K562 (cell line): ENCODE measurements around the gene PRR7. TPM values are rescaled to one million over a fixed set of nuclear protein-coding genes. Genes with fewer than 3 reads are reported as not detected.

Experiments
- ATF3 ChIP-seq, 2 experiments: fragments of 450-650 bp in 1 of 2; sonication (generic) in 1 of 2; formaldehyde crosslinking in 1 of 2; IDR thresholded peaks in 1 of 2; conservative IDR thresholded peaks in 1 of 2; 2 replicates each; pipeline versions ENCODE4 v1.6.1 to v1.8.1; 2016 to 2023; ENCODE audit warnings: mild to moderate bottlenecking in 2 of 2, moderate library complexity in 2 of 2, inconsistent platforms in 1 of 2, missing genetic modification reagents in 1 of 2
- BACH1 ChIP-seq: fragments of 200-800 bp; sonication (Bioruptor generic); IDR thresholded peaks from 2 replicates; pipeline ENCODE4 v1.6.1; 2016; ENCODE audit warnings: missing genetic modification characterization, missing compliant biosample characterization
- CXXC5 ChIP-seq: fragments of 250-450 bp; sonication (Bioruptor Pico); IDR thresholded peaks from 2 replicates; pipeline ENCODE4 v1.8.0; 2022; ENCODE audit warnings: inconsistent platforms, mild to moderate bottlenecking, moderate library complexity
- E2F6 ChIP-seq, 2 experiments: IDR thresholded peaks; 2 replicates each; pipeline ENCODE4 v1.6.1; 2011; ENCODE audit warnings: borderline replicate concordance in 1 of 2, control low read depth in 1 of 2, low read depth in 1 of 2, low read length in 1 of 2, mild to moderate bottlenecking in 1 of 2, mixed read lengths in 1 of 2, moderate library complexity in 1 of 2; ENCODE audit not compliant: insufficient read depth in 1 of 2, insufficient read length in 1 of 2, poor library complexity in 1 of 2, severe bottlenecking in 1 of 2; ENCODE audit errors: extremely low read depth in 1 of 2
- ETS2 ChIP-seq: IDR thresholded peaks from 2 replicates; pipeline ENCODE4 v1.6.1; 2016; ENCODE audit warnings: borderline replicate concordance, missing genetic modification characterization, mild to moderate bottlenecking, moderate library complexity, missing compliant biosample characterization; ENCODE audit not compliant: poor library complexity, severe bottlenecking
- ETV1 ChIP-seq: fragments of 450-650 bp; conservative IDR thresholded peaks from 2 replicates; pipeline ENCODE4 v1.6.1; 2016; ENCODE audit warnings: missing genetic modification characterization, control low read depth, low read depth, missing compliant biosample characterization
- KLF6 ChIP-seq: fragments of 250-450 bp; sonication (Bioruptor Pico); IDR thresholded peaks from 2 replicates; pipeline ENCODE4 v1.4.0; 2020; ENCODE audit warnings: mild to moderate bottlenecking, moderate library complexity, borderline replicate concordance
- LCOR ChIP-seq: sonication (generic); formaldehyde crosslinking; IDR thresholded peaks from 2 replicates; pipeline ENCODE4 v1.8.0; 2022; ENCODE audit warnings: mild to moderate bottlenecking, missing genetic modification reagents
- NFIC ChIP-seq: fragments of 450-650 bp; IDR thresholded peaks from 2 replicates; pipeline ENCODE4 v1.6.1; 2017; ENCODE audit warnings: mild to moderate bottlenecking, inconsistent platforms
- POLR2G ChIP-seq: fragments of 200-400 bp; formaldehyde crosslinking; IDR thresholded peaks from 2 replicates; pipeline ENCODE4 v1.6.1; 2017; ENCODE audit warnings: low read depth, mild to moderate bottlenecking, antibody characterized with exemption, low read length, moderate library complexity
- RB1 ChIP-seq: fragments of 450-650 bp; IDR thresholded peaks from 2 replicates; pipeline ENCODE4 v1.6.1; 2017; ENCODE audit warnings: low read depth, mild to moderate bottlenecking
- RERE ChIP-seq: sonication (generic); formaldehyde crosslinking; IDR thresholded peaks from 2 replicates; pipeline ENCODE4 v1.8.0; 2023; ENCODE audit warnings: missing genetic modification reagents, mild to moderate bottlenecking, borderline replicate concordance
- SIRT6 ChIP-seq: IDR thresholded peaks from one replicate; pipeline ENCODE4 v1.6.1; 2012; ENCODE audit warnings: low read depth, mild to moderate bottlenecking, control low read depth, inconsistent platforms, low read length, moderate library complexity
- TAF7 ChIP-seq: fragments of 450-650 bp; IDR thresholded peaks from 2 replicates; pipeline ENCODE4 v1.6.1; 2016; ENCODE audit warnings: missing genetic modification characterization, missing compliant biosample characterization
- ZBTB9 ChIP-seq: fragments of 450-650 bp; formaldehyde crosslinking; IDR thresholded peaks from 2 replicates; pipeline ENCODE4 v1.4.0; 2020; ENCODE audit warnings: mild to moderate bottlenecking, moderate library complexity
- ZC3H11A ChIP-seq: IDR thresholded peaks from 2 replicates; pipeline ENCODE4 v1.6.1; 2012; ENCODE audit warnings: low read depth, low read length, improper control_type of control experiment
- polyA plus RNA-seq, 8 experiments: library from polyadenylated mRNA; depleted of rRNA in 4 of 8; stranded (reverse) in 5 of 8; unstranded in 3 of 8; fragments of >200 nt; fragmentation: Nextera tagmentation in 2 of 8; fragmentation: Illumina TruSeq in 1 of 8; extraction: Ambion mirVana in 2 of 8; extraction: Trizol in 1 of 8; gene quantifications; 2 replicates each; pipeline versions ENCODE4 v1.2.1 to v1.2.3, GENCODE V29; 2011 to 2014; ENCODE audit warnings: inconsistent platforms in 1 of 8, missing spikeins in 1 of 8
- total RNA-seq, 7 experiments: library from RNA; depleted of rRNA in 6 of 7; stranded (reverse); fragments of >200 nt in 6 of 7; fragmentation: Illumina TruSeq in 2 of 7; extraction: Trizol in 2 of 7; gene quantifications; 2 replicates each; pipeline versions ENCODE4 v1.2.1 to v1.2.3, GENCODE V29; 2011 to 2021; ENCODE audit warnings: low replicate concordance in 1 of 7

PRR7 gene
- total and polyA plus RNA-seq, 9 of the 15 experiments (the other 6 are each of a cell fraction or from before 2014, with no cell fraction given), result 0.80 to 11.3 (median 10.4) TPM; not detected in 4

GRCh38 chr5:177497292-177498012 is 50.8 kb downstream of the PRR7 start, which contains the start of gene PDLIM7 (continued):
- TF ChIP-seq CXXC5 (CRISPR knock-in tag) (peak; percentile 71), ATF3 (IDR thresholded peaks at IDR 0.05) (no peak), ATF3 (CRISPR knock-in tag; conservative IDR thresholded peaks at IDR 0.05) (no peak), TAF7 (tag) (no peak; the same call in 1 of the 2 replicates), BACH1 (no peak), LCOR (CRISPR knock-in tag) (peak; percentile 64; the same call in 1 of the 2 replicates), ZC3H11A (no peak), SIRT6 (no peak), ETS2 (tag) (no peak), ZBTB9 (no peak), ETV1 (tag) (peak; percentile 28; the same call in 1 of the 2 replicates), RERE (CRISPR knock-in tag) (no peak), POLR2G (peak; percentile 94), E2F6 (IDR thresholded peaks at IDR 0.05; ENCODE audit: borderline replicate concordance in 1 of 2, extremely low read depth in 1 of 2, insufficient read depth in 1 of 2, insufficient read length in 1 of 2, low read depth in 1 of 2, low read length in 1 of 2, poor library complexity in 1 of 2, severe bottlenecking in 1 of 2) (peak in 1 of 2 experiments; percentile 16), NFIC (peak; percentile 37), KLF6 (no peak), RB1 (peak; percentile 25)
